GM23338 (cell line): ENCODE data around the gene NUDT6.

ENCODE experiments used
- CREB1 ChIP-seq: fragments of 250-450 bp; sonication (Bioruptor Pico); IDR thresholded peaks from 2 replicates; pipeline ENCODE4 v1.5.0; 2020; ENCODE audit warnings: low read depth, mild to moderate bottlenecking, moderate library complexity
- ETS1 ChIP-seq: IDR thresholded peaks from 2 replicates; pipeline ENCODE4 v1.6.1; 2016; ENCODE audit warnings: antibody characterized with exemption
- EZH2 ChIP-seq: fragments of 200-600 bp; sonication (generic); IDR thresholded peaks from one replicate; pipeline ENCODE4 v1.8.0; 2017; ENCODE audit warnings: antibody characterized with exemption, mild to moderate bottlenecking, low read depth; ENCODE audit not compliant: unreplicated experiment
- EZH2phosphoT487 ChIP-seq: fragments of 200-600 bp; sonication (generic); IDR thresholded peaks from one replicate; pipeline ENCODE4 v1.8.1; 2018; ENCODE audit warnings: antibody characterized with exemption; ENCODE audit not compliant: unreplicated experiment
- JUNB ChIP-seq: IDR thresholded peaks from one replicate; pipeline ENCODE4 v1.6.1; 2016; ENCODE audit warnings: antibody characterized with exemption; ENCODE audit not compliant: unreplicated experiment
- POLR2AphosphoS5 ChIP-seq: IDR thresholded peaks from 2 replicates; pipeline ENCODE4 v1.6.1; 2016; ENCODE audit warnings: antibody characterized with exemption, low read depth
- STAT1 ChIP-seq: IDR thresholded peaks from one replicate; pipeline ENCODE4 v1.6.1; 2016; ENCODE audit warnings: antibody characterized with exemption; ENCODE audit not compliant: unreplicated experiment
- ZNF114 ChIP-seq: fragments of 250-450 bp; sonication (Bioruptor Pico); IDR thresholded peaks from 2 replicates; pipeline ENCODE4 v1.5.0; 2020; ENCODE audit warnings: mild to moderate bottlenecking, moderate library complexity
- ZNF331 ChIP-seq: fragments of 250-450 bp; sonication (Bioruptor Pico); IDR thresholded peaks from 2 replicates; pipeline ENCODE4 v1.5.0; 2020; ENCODE audit warnings: low read depth, mild to moderate bottlenecking, moderate library complexity
- TF ChIP-seq, protein P1 (sequence below), 2 experiments: fragments of 200-600 bp in 1 of 2; sonication (generic) in 1 of 2; conservative IDR thresholded peaks; 2 replicates each; pipeline versions ENCODE4 v1.5.1 to v1.6.1; 2016 to 2017; ENCODE audit warnings: antibody characterized with exemption in 2 of 2, low read depth in 2 of 2, mild to moderate bottlenecking in 2 of 2, moderate library complexity in 1 of 2
- TF ChIP-seq, protein P2 (sequence below): IDR thresholded peaks from one replicate; pipeline ENCODE4 v1.6.1; 2018; ENCODE audit warnings: antibody characterized with exemption; ENCODE audit not compliant: unreplicated experiment

DNA sequence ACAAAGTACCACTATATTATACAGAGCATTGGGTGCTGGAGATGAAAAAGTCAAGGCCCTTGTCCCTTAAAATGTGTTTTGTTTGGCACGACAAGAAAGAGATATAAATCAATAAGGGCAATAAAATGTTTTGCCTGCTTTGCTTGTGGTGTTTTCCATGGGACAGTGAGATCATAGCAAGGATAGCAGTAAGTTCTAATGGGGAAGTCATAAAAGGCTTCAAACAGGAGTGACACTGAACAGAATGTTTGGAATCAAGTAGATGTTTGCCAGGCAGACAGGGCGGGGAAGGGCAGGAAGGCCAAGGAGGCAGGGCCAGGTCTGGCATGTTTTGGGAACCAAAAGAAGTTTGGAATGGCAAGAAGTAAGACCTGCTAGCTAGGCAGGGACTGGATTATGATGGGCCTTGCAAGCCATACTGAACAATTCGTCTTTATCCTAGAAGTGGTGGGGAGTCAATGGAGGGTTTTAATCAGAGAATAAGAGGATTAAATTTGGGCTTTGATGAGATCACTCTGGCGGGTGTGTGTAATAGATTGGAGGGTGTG is 79.3 kb downstream of the NUDT6 start:
- no peak for TF ChIP-seq EZH2
- TF ChIP-seq, protein P1, sequence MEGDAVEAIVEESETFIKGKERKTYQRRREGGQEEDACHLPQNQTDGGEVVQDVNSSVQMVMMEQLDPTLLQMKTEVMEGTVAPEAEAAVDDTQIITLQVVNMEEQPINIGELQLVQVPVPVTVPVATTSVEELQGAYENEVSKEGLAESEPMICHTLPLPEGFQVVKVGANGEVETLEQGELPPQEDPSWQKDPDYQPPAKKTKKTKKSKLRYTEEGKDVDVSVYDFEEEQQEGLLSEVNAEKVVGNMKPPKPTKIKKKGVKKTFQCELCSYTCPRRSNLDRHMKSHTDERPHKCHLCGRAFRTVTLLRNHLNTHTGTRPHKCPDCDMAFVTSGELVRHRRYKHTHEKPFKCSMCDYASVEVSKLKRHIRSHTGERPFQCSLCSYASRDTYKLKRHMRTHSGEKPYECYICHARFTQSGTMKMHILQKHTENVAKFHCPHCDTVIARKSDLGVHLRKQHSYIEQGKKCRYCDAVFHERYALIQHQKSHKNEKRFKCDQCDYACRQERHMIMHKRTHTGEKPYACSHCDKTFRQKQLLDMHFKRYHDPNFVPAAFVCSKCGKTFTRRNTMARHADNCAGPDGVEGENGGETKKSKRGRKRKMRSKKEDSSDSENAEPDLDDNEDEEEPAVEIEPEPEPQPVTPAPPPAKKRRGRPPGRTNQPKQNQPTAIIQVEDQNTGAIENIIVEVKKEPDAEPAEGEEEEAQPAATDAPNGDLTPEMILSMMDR (conservative IDR thresholded peaks at IDR 0.05; ENCODE audit: low read depth in 2 of 2) = no peak
- TF ChIP-seq EZH2phosphoT487 = no peak
- TF ChIP-seq, protein P2, sequence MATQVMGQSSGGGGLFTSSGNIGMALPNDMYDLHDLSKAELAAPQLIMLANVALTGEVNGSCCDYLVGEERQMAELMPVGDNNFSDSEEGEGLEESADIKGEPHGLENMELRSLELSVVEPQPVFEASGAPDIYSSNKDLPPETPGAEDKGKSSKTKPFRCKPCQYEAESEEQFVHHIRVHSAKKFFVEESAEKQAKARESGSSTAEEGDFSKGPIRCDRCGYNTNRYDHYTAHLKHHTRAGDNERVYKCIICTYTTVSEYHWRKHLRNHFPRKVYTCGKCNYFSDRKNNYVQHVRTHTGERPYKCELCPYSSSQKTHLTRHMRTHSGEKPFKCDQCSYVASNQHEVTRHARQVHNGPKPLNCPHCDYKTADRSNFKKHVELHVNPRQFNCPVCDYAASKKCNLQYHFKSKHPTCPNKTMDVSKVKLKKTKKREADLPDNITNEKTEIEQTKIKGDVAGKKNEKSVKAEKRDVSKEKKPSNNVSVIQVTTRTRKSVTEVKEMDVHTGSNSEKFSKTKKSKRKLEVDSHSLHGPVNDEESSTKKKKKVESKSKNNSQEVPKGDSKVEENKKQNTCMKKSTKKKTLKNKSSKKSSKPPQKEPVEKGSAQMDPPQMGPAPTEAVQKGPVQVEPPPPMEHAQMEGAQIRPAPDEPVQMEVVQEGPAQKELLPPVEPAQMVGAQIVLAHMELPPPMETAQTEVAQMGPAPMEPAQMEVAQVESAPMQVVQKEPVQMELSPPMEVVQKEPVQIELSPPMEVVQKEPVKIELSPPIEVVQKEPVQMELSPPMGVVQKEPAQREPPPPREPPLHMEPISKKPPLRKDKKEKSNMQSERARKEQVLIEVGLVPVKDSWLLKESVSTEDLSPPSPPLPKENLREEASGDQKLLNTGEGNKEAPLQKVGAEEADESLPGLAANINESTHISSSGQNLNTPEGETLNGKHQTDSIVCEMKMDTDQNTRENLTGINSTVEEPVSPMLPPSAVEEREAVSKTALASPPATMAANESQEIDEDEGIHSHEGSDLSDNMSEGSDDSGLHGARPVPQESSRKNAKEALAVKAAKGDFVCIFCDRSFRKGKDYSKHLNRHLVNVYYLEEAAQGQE = no peak
- TF ChIP-seq POLR2AphosphoS5 = no peak; the same call in 1 of the 2 replicates
- no peak for TF ChIP-seq ETS1
- no peak for TF ChIP-seq CREB1 (CRISPR knock-in tag)
- TF ChIP-seq JUNB = no peak
- no peak for TF ChIP-seq ZNF331
- TF ChIP-seq ZNF114 (CRISPR knock-in tag) = no peak
- no peak for TF ChIP-seq STAT1
